ENCODE results near the gene APOA5. TPM values are rescaled to one million over a fixed set of nuclear protein-coding genes. Genes with fewer than 3 reads are reported as not detected.
A peak's percentile ranks its signal among the peaks of the same experiment; 100 is the strongest.

APOA5 gene
- total and polyA plus RNA-seq, 2 of the 13 experiments (the other 11 are each of a cell fraction or from before 2014, with no cell fraction given): 44.0 to 49.1 TPM

DNA sequence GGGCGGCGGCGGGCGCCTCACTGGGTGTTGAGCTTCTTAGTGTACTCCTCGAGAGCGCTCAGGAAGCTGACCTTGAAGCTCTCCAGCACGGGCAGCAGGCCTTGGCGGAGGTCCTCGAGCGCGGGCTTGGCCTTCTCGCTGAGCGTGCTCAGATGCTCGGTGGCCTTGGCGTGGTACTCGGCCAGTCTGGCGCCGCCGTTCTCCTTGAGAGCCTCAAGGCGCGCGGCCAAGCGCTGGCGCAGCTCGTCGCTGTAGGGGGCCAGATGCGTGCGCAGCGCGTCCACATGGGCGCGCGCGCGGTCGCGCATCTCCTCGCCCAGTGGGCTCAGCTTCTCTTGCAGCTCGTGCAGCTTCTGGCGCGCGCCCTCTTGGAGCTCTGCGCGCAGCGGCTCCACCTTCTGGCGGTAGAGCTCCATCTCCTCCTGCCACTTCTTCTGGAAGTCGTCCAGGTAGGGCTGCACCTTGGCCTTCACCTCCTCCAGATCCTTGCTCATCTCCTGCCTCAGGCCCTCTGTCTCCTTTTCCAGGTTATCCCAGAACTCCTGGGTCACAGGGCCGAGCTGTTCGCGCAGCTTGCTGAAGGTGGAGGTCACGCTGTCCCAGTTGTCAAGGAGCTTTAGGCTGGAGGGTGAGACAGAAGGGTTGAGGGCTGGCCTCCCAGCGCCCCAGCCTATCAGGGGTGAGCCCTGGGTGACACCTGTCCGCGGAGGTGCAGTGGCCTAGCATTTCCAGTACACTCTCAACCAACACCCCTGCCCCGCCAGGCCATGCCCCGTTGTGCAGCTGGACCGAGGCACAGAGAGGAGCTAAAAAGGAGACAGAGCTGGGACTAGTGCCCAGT, 44.3 kb upstream of the APOA5 start (continued):
- TF ChIP-seq CENPBD1 (CRISPR knock-in tag; IDR thresholded peaks at IDR 0.05; ENCODE audit: borderline replicate concordance, low read depth) (no peak), GRHL1 (CRISPR knock-in tag; conservative IDR thresholded peaks at IDR 0.05) (no peak), ZMYM3 (CRISPR knock-in tag; IDR thresholded peaks at IDR 0.05) (no peak), ZNF382 (CRISPR knock-in tag; IDR thresholded peaks at IDR 0.05; ENCODE audit: borderline replicate concordance) (no peak), ZNF691 (CRISPR knock-in tag; IDR thresholded peaks at IDR 0.05; ENCODE audit: borderline replicate concordance, low read depth) (no peak), ZNF513 (CRISPR knock-in tag; conservative IDR thresholded peaks at IDR 0.05) (no peak), PRDM4 (CRISPR knock-in tag; IDR thresholded peaks at IDR 0.05; ENCODE audit: borderline replicate concordance) (no peak), POLR2AphosphoS5 (IDR thresholded peaks at IDR 0.05; ENCODE audit: low read depth, low read length) (peak; percentile 58), ZSCAN30 (CRISPR knock-in tag; IDR thresholded peaks at IDR 0.05) (no peak), THRA (CRISPR knock-in tag; IDR thresholded peaks at IDR 0.05; ENCODE audit: borderline replicate concordance) (no peak), CCDC6 (CRISPR knock-in tag; IDR thresholded peaks at IDR 0.05) (0 out of 2 replicates have a peak, but pooled peaks have one; percentile 41), ZNF282 (IDR thresholded peaks at IDR 0.05; ENCODE audit: partially characterized antibody) (no peak)
- TF ChIP-seq, protein P1, sequence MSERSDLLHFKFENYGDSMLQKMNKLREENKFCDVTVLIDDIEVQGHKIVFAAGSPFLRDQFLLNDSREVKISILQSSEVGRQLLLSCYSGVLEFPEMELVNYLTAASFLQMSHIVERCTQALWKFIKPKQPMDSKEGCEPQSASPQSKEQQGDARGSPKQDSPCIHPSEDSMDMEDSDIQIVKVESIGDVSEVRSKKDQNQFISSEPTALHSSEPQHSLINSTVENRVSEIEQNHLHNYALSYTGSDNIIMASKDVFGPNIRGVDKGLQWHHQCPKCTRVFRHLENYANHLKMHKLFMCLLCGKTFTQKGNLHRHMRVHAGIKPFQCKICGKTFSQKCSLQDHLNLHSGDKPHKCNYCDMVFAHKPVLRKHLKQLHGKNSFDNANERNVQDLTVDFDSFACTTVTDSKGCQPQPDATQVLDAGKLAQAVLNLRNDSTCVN (CRISPR knock-in tag; IDR thresholded peaks at IDR 0.05; ENCODE audit: borderline replicate concordance): no peak
- TF ChIP-seq, protein P2, sequence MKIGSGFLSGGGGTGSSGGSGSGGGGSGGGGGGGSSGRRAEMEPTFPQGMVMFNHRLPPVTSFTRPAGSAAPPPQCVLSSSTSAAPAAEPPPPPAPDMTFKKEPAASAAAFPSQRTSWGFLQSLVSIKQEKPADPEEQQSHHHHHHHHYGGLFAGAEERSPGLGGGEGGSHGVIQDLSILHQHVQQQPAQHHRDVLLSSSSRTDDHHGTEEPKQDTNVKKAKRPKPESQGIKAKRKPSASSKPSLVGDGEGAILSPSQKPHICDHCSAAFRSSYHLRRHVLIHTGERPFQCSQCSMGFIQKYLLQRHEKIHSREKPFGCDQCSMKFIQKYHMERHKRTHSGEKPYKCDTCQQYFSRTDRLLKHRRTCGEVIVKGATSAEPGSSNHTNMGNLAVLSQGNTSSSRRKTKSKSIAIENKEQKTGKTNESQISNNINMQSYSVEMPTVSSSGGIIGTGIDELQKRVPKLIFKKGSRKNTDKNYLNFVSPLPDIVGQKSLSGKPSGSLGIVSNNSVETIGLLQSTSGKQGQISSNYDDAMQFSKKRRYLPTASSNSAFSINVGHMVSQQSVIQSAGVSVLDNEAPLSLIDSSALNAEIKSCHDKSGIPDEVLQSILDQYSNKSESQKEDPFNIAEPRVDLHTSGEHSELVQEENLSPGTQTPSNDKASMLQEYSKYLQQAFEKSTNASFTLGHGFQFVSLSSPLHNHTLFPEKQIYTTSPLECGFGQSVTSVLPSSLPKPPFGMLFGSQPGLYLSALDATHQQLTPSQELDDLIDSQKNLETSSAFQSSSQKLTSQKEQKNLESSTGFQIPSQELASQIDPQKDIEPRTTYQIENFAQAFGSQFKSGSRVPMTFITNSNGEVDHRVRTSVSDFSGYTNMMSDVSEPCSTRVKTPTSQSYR (CRISPR knock-in tag; IDR thresholded peaks at IDR 0.05; ENCODE audit: borderline replicate concordance): no peak

All from HepG2 (cell line).